Measurements from ENCODE around the gene MRFAP1.

Gene MRFAP1

GRCh38 chr4:6594826-6595355, 45.6 kb upstream of the MRFAP1 start:
- no peaks in the 10 kb centered on the region for H3K27me3 ChIP-seq (ENCODE audit: insufficient read depth, low read depth, severe bottlenecking)
- no peaks in the 10 kb centered on the region for H3K36me3 ChIP-seq
- H3K9me3 ChIP-seq (ENCODE audit: severe bottlenecking) = no peaks in the 10 kb centered on the region
- no peak overlapping the region for H3K27ac ChIP-seq
- DNase-seq = no peak
- 0 out of 2 replicates have a peak, but pooled peaks have one; percentile 3 for TF ChIP-seq CTCF (IDR thresholded peaks at IDR 0.05; ENCODE audit: low read depth, low read length)
- no peak overlapping the region for H3K4me3 ChIP-seq (ENCODE audit: low read depth, low read length)

GRCh38 chr4:6595897-6596537, 44.5 kb upstream of the MRFAP1 start:
- Histone ChIP-seq H3K36me3 (no peaks in the 10 kb centered on the region), H3K27ac (no peak overlapping the region), H3K27me3 (ENCODE audit: insufficient read depth, low read depth, severe bottlenecking) (no peaks in the 10 kb centered on the region), H3K9me3 (ENCODE audit: severe bottlenecking) (no peaks in the 10 kb centered on the region), H3K4me3 (ENCODE audit: low read depth, low read length) (no peak overlapping the region)
- TF ChIP-seq CTCF (IDR thresholded peaks at IDR 0.05; ENCODE audit: low read depth, low read length) = no peak
- DNase-seq = peak; percentile 33

- Histone ChIP-seq H3K4me3 (ENCODE audit: low read depth, low read length) (no peak overlapping the region), H3K36me3 (no peaks in the 10 kb centered on the region), H3K27ac (no peak overlapping the region), H3K9me3 (ENCODE audit: severe bottlenecking) (no peaks in the 10 kb centered on the region), H3K27me3 (ENCODE audit: insufficient read depth, low read depth, severe bottlenecking) (no peaks in the 10 kb centered on the region)
- DNase-seq = no peak
- no peak for TF ChIP-seq CTCF (IDR thresholded peaks at IDR 0.05; ENCODE audit: low read depth, low read length)
Measured at GRCh38 chr4:6596948-6597347, 43.5 kb upstream of the MRFAP1 start.

GRCh38 chr4:6598127-6598526, 42.4 kb upstream of the MRFAP1 start:
- Histone ChIP-seq H3K27ac (no peak overlapping the region), H3K36me3 (no peaks in the 10 kb centered on the region), H3K9me3 (ENCODE audit: severe bottlenecking) (no peaks in the 10 kb centered on the region), H3K4me3 (ENCODE audit: low read depth, low read length) (no peak overlapping the region), H3K27me3 (ENCODE audit: insufficient read depth, low read depth, severe bottlenecking) (no peaks in the 10 kb centered on the region)
- no peak for TF ChIP-seq CTCF (IDR thresholded peaks at IDR 0.05; ENCODE audit: low read depth, low read length)
- no peak for DNase-seq

- Histone ChIP-seq H3K27ac (no peak overlapping the region), H3K36me3 (no peaks in the 10 kb centered on the region), H3K27me3 (ENCODE audit: insufficient read depth, low read depth, severe bottlenecking) (no peaks in the 10 kb centered on the region), H3K4me3 (ENCODE audit: low read depth, low read length) (no peak overlapping the region), H3K9me3 (ENCODE audit: severe bottlenecking) (no peaks in the 10 kb centered on the region)
- DNase-seq = no peak
- no peak for TF ChIP-seq CTCF (IDR thresholded peaks at IDR 0.05; ENCODE audit: low read depth, low read length)
Measured at GRCh38 chr4:6598641-6599040, 41.8 kb upstream of the MRFAP1 start.

Measured in WERI-Rb-1 (cell line).